Thyroid gland (tissue), 4 donors: ENCODE measurements around the gene TTC3. TPM values are rescaled to one million over a fixed set of nuclear protein-coding genes. Genes with fewer than 3 reads are reported as not detected.

ENCODE experiments used
- DNase-seq, 2 donors: peaks; one replicate each; pipeline ENCODE4 v3.0.0-alpha.2; 2019
- H3K27ac ChIP-seq, 3 donors: fragments of 200-600 bp; sonication (generic); 1 replicate in 2 of 3; 2 replicates in 1 of 3; pipeline ENCODE4 v1.5.1; 2016 to 2019; ENCODE audit warnings: mild to moderate bottlenecking in 1 of 3, moderate library complexity in 1 of 3
- H3K27me3 ChIP-seq: fragments of 200-600 bp; sonication (generic); one replicate; pipeline ENCODE4 v1.5.1; 2019
- H3K36me3 ChIP-seq, 2 donors: fragments of 200-600 bp; sonication (generic); one replicate each; pipeline ENCODE4 v1.5.1; 2016 to 2019
- H3K4me1 ChIP-seq, 2 donors: fragments of 200-600 bp; sonication (generic); one replicate each; pipeline ENCODE4 v1.5.1; 2017 to 2019
- H3K4me3 ChIP-seq, 3 donors: fragments of 200-600 bp; sonication (generic); replicated peaks in 1 of 3; 1 replicate in 2 of 3; 2 replicates in 1 of 3; pipeline ENCODE4 v1.5.1; 2016; ENCODE audit warnings: mild to moderate bottlenecking in 1 of 3
- H3K9me3 ChIP-seq: fragments of 200-600 bp; sonication (generic); one replicate; pipeline ENCODE4 v1.5.1; 2017
- CTCF ChIP-seq, 6 experiments: fragments of 200-600 bp in 3 of 6; fragments of 450-650 bp in 3 of 6; sonication (generic) in 3 of 6; IDR thresholded peaks; one replicate each; pipeline ENCODE4 v1.5.1; 2016 to 2019; ENCODE audit warnings: antibody characterized with exemption in 6 of 6, mild to moderate bottlenecking in 2 of 6, inconsistent platforms in 1 of 6, moderate library complexity in 1 of 6
- POLR2A ChIP-seq, 2 donors: fragments of 450-650 bp; IDR thresholded peaks; one replicate each; pipeline ENCODE4 v1.6.1; 2017; ENCODE audit warnings: antibody characterized with exemption in 2 of 2, mild to moderate bottlenecking in 2 of 2, moderate library complexity in 1 of 2
- WGBS, 2 donors: methylation state at CpG; one replicate each; pipeline ENCODE4 v1.1.5; 2017; 5-methylcytosine and 5-hydroxymethylcytosine counted together
- intact Hi-C: fragments of 100-400 bp; cut with DNase I; formaldehyde crosslinking; loops from one replicate; pipeline ENCODE4 v1.15.1; 2023
- total RNA-seq, 4 donors: library from RNA; depleted of rRNA; stranded (reverse); fragments of >200 nt; gene quantifications; one replicate each; pipeline ENCODE4 v1.2.3, GENCODE V29; 2016

TTC3 gene
- total RNA-seq, 4 donors from 2014 or later, result 206 to 286 (median 251) TPM

DNA sequence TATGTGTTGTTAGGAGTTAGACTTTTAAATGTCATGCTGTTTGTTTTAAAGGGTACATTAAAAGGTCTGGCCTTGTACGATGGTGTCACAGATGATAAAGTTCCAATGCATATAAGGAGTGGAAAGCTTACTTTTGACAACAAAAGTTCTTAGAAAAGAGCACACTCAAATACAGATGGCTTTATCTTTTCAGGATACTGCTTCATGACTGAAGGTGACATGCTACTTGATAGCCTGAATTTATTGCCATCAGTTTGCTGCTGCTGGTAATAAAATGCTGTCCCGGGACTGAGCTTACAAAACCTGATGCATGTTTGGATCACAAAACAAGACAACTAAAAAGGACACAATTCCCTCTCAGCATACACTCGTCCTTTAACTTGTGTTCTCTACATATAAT, 84.9 kb downstream of the TTC3 start:
- WGBS, 2 donors, result 90 to 92% methylated on average over 3 of the region's 3 CpGs
- H3K4me3 ChIP-seq, result no peak overlapping the region
- no peaks in the 10 kb centered on the region for H3K4me1 ChIP-seq
- no peaks in the 10 kb centered on the region for H3K9me3 ChIP-seq
- TF ChIP-seq CTCF (IDR thresholded peaks at IDR 0.05), result no peak
- TF ChIP-seq POLR2A (IDR thresholded peaks at IDR 0.05), result no peak
- intact Hi-C loops, result no loop called here
- no peaks in the 10 kb centered on the region for H3K27me3 ChIP-seq
- H3K27ac ChIP-seq, result no peak overlapping the region
- peaks cover 9 to 13% of the 10 kb centered on the region in 2 donors for H3K36me3 ChIP-seq
- no peak for DNase-seq

DNA sequence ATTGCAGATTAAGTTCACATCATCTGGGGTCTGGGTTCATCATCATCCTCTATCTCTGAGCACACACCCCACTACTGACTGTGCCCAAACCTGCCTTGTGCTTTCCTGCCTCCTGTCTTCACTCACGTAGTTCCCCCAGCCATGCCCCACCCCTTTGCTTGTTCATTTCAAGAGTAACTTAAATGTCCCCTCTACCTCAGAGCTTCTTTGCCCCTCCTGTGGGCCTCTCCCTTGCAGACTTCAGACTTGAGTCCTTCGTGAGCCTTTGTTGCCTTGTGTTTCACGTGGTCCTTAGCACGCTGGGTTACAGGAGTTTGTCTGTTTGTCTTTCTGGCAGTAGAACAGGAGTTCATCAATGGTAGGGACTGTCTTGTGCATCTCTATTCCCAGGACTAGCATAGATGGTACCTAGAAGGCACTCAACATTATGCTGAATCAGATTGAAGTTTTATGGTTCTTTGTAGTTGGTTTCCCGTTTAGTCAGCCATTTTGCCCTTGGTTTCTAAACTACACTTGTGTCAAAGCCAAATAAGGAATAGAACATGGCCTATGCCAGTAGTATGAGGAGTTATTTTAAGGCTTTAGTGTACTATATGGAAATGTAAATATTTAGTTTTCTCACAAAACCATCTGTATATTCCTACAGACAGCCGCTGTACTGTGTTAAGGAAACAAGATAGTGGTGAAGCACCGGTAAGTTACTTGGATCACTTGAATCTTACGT, 86.2 kb downstream of the TTC3 start:
- Histone ChIP-seq H3K36me3 (peaks cover 3 to 16% of the 10 kb centered on the region in 2 donors), H3K4me1 (no peaks in the 10 kb centered on the region), H3K27ac (no peak overlapping the region), H3K4me3 (no peak overlapping the region), H3K27me3 (no peaks in the 10 kb centered on the region), H3K9me3 (no peaks in the 10 kb centered on the region)
- no peak for DNase-seq
- WGBS, 2 donors, result 95 to 96% methylated on average over 8 of the region's 8 CpGs
- intact Hi-C loops, result no loop called here
- TF ChIP-seq CTCF (IDR thresholded peaks at IDR 0.05) (no peak), POLR2A (IDR thresholded peaks at IDR 0.05) (no peak)

DNA sequence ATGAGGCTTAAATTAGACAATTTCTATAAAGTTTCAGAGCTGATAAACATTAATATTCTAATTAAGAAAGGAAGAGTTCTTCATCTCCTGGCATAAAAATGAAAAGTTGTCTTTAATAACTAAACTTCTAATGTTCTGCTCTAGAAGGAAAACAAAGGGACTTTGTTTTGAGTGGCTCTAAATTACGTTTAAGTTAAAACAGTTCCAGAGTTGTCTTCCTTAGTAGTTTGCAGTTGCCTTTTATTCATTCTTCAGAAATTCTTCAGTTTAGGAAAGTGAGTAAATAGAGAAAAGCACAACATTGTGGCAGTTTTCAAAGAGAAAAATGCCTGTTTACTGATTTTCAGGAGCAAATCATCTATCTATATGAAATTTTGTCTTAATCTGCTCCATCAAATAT, 86.9 kb downstream of the TTC3 start:
- H3K27ac ChIP-seq, result no peak overlapping the region
- H3K36me3 ChIP-seq, result peaks cover 0 to 16% of the 10 kb centered on the region in 2 donors
- no peaks in the 10 kb centered on the region for H3K4me1 ChIP-seq
- no peak overlapping the region for H3K4me3 ChIP-seq
- H3K9me3 ChIP-seq, result no peaks in the 10 kb centered on the region
- no peaks in the 10 kb centered on the region for H3K27me3 ChIP-seq
- TF ChIP-seq CTCF (IDR thresholded peaks at IDR 0.05), result no peak
- TF ChIP-seq POLR2A (IDR thresholded peaks at IDR 0.05), result no peak
- WGBS, 2 donors, result 89% methylated on average over 1 of the region's 1 CpG
- no peak for DNase-seq
- intact Hi-C loops, result no loop called here

DNA sequence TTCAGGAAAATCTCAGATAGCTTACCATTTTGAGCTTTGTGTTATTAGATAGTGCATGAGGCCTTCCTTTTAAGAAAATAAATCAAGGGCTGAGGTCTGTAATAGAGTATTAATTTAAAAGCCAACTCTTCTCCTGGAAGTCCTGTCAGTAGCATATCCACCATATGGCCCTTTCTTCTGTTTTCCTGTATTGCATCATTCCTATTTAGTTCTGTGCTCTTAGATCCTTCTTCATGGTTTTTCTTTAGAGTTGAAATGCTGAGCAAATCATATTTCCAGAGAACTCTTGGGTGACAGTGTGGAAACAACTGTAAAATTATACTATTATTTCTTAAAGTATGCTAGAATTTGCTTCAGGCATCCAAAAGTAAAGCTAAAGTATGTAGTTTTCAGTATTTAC, 91.7 kb downstream of the TTC3 start:
- Histone ChIP-seq H3K9me3 (no peaks in the 10 kb centered on the region), H3K36me3 (peaks cover 5 to 14% of the 10 kb centered on the region in 2 donors)

More for the DNA sequence above, 91.7 kb downstream of the TTC3 start:
- H3K4me1 ChIP-seq, result no peaks in the 10 kb centered on the region
- H3K27ac ChIP-seq, result no peak overlapping the region
- H3K27me3 ChIP-seq, result no peaks in the 10 kb centered on the region
- no peak overlapping the region for H3K4me3 ChIP-seq
- intact Hi-C loops, result no loop called here
- no peak for DNase-seq
- TF ChIP-seq CTCF (IDR thresholded peaks at IDR 0.05), result no peak
- TF ChIP-seq POLR2A (IDR thresholded peaks at IDR 0.05), result no peak
